ENCODE results near the gene EFNA1. TPM values are rescaled to one million over a fixed set of nuclear protein-coding genes. Genes with fewer than 3 reads are reported as not detected.

The EFNA1 gene
- total RNA-seq, 4 donors from 2014 or later, result 27.4 to 41.4 (median 34.0) TPM

GRCh38 chr1:155105604-155106011 lies 22.1 kb upstream of the EFNA1 start:
- H3K4me3 ChIP-seq, result no peak overlapping the region
- no peaks in the 10 kb centered on the region for H3K9me3 ChIP-seq
- WGBS, 2 donors, result 36 to 53% methylated on average over 7 of the region's 7 CpGs
- TF ChIP-seq CTCF (IDR thresholded peaks at IDR 0.05) (no peak), EP300 (IDR thresholded peaks at IDR 0.05) (peak in 1 of 2 donors; percentile 71)
- no peaks in the 10 kb centered on the region for H3K36me3 ChIP-seq
- H3K4me1 ChIP-seq, result peaks cover 0 to 12% (median 3%) of the 10 kb centered on the region in 4 donors
- peak overlapping the region in 2 of 4 donors; percentile 27 to 36 for H3K27ac ChIP-seq
- peak; percentile 60 to 79 for DNase-seq (ENCODE audit: low spot score in 2 of 2)
- H3K27me3 ChIP-seq, result no peaks in the 10 kb centered on the region

- WGBS, 2 donors, result 71 to 80% methylated on average over 6 of the region's 6 CpGs
- TF ChIP-seq EP300 (IDR thresholded peaks at IDR 0.05), result no peak
- no peak for TF ChIP-seq POLR2A (IDR thresholded peaks at IDR 0.05)
These were observed 20.8 kb upstream of the EFNA1 start for GRCh38 chr1:155106862-155107261.

GRCh38 chr1:155107309-155108264 lies 20.1 kb upstream of the EFNA1 start:
- no peak for DNase-seq (ENCODE audit: low spot score in 2 of 2)
- WGBS, 2 donors, result 76 to 80% methylated on average over 12 of the region's 12 CpGs
- Histone ChIP-seq H3K4me1 (peaks cover 0 to 12% (median 0%) of the 10 kb centered on the region in 4 donors), H3K27me3 (no peaks in the 10 kb centered on the region), H3K4me3 (no peak overlapping the region), H3K27ac (no peak overlapping the region), H3K9me3 (no peaks in the 10 kb centered on the region), H3K36me3 (no peaks in the 10 kb centered on the region)
- TF ChIP-seq EP300 (IDR thresholded peaks at IDR 0.05), result no peak
- TF ChIP-seq CTCF (IDR thresholded peaks at IDR 0.05), result no peak
- TF ChIP-seq POLR2A (IDR thresholded peaks at IDR 0.05), result no peak

More at GRCh38 chr1:155106862-155107261, 20.8 kb upstream of the EFNA1 start:
- Histone ChIP-seq H3K36me3 (no peaks in the 10 kb centered on the region), H3K4me3 (no peak overlapping the region), H3K27ac (no peak overlapping the region), H3K9me3 (no peaks in the 10 kb centered on the region), H3K4me1 (peaks cover 0 to 12% (median 3%) of the 10 kb centered on the region in 4 donors), H3K27me3 (no peaks in the 10 kb centered on the region)
- no peak for DNase-seq (ENCODE audit: low spot score in 2 of 2)

- DNase-seq (ENCODE audit: low spot score in 2 of 2), result no peak
- Histone ChIP-seq H3K4me1 (peaks cover 0 to 12% (median 0%) of the 10 kb centered on the region in 4 donors), H3K27me3 (no peaks in the 10 kb centered on the region), H3K36me3 (no peaks in the 10 kb centered on the region), H3K9me3 (no peaks in the 10 kb centered on the region), H3K27ac (no peak overlapping the region), H3K4me3 (no peak overlapping the region)
- TF ChIP-seq EP300 (IDR thresholded peaks at IDR 0.05) (no peak), POLR2A (IDR thresholded peaks at IDR 0.05) (no peak), CTCF (IDR thresholded peaks at IDR 0.05) (no peak)
- WGBS, 2 donors, result 66 to 73% methylated on average over 5 of the region's 5 CpGs
These were observed 19.4 kb upstream of the EFNA1 start for GRCh38 chr1:155108296-155108695.

- 64 to 66% methylated on average over 8 of the region's 8 CpGs for WGBS, 2 donors
- H3K9me3 ChIP-seq, result no peaks in the 10 kb centered on the region
- no peak overlapping the region for H3K27ac ChIP-seq
- no peak for DNase-seq (ENCODE audit: low spot score in 2 of 2)
- H3K27me3 ChIP-seq, result no peaks in the 10 kb centered on the region
- H3K36me3 ChIP-seq, result no peaks in the 10 kb centered on the region
- no peak for TF ChIP-seq POLR2A (IDR thresholded peaks at IDR 0.05)
- TF ChIP-seq CTCF (IDR thresholded peaks at IDR 0.05), result no peak
- no peak for TF ChIP-seq EP300 (IDR thresholded peaks at IDR 0.05)
- no peak overlapping the region for H3K4me3 ChIP-seq
- peaks cover 0 to 6% (median 0%) of the 10 kb centered on the region in 4 donors for H3K4me1 ChIP-seq
These were observed 17.3 kb upstream of the EFNA1 start for GRCh38 chr1:155110381-155110780.
